ENCODE data around the gene LSR.

DNA sequence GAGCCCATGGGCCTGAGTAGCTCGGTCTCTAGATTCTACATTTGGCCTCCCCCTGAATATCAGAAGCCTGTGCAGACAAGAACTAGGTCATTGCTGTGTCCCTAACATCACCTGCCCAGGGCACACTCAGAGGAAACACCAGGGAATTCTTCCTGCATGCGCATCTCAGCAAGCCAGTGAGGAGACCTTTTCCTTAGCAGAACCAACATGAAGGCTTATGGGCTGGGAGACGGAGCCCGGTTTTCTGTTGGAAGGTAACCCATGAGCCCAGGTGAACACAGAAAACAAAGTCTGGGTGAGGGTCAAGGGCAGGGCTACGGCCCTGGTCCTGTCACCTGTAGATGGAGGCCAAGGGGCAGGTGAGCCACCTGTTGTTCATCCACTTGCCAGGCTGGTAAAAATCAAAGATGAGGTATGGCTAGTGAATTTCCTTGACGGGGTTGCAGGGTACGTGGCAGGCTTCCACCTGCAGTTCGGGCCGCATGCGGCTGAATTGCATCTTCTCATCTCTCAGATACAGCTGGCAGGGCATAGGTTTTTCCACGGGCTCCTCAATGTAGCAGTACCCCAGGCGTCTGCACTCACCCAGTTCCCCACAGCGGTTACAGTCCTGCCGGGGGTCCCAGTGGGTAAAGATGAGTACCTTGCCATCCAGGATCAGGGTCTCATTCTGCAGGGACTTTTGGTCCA, 16.7 kb upstream of the LSR start:
- TF ChIP-seq REST (IDR thresholded peaks at IDR 0.05; ENCODE audit: insufficient read depth in 1 of 2, low read depth in 2 of 2, low read length in 1 of 2) (no peak), POLR2AphosphoS5 (IDR thresholded peaks at IDR 0.05; ENCODE audit: low read depth, low read length) (no peak)
- TF ChIP-seq, protein P1, sequence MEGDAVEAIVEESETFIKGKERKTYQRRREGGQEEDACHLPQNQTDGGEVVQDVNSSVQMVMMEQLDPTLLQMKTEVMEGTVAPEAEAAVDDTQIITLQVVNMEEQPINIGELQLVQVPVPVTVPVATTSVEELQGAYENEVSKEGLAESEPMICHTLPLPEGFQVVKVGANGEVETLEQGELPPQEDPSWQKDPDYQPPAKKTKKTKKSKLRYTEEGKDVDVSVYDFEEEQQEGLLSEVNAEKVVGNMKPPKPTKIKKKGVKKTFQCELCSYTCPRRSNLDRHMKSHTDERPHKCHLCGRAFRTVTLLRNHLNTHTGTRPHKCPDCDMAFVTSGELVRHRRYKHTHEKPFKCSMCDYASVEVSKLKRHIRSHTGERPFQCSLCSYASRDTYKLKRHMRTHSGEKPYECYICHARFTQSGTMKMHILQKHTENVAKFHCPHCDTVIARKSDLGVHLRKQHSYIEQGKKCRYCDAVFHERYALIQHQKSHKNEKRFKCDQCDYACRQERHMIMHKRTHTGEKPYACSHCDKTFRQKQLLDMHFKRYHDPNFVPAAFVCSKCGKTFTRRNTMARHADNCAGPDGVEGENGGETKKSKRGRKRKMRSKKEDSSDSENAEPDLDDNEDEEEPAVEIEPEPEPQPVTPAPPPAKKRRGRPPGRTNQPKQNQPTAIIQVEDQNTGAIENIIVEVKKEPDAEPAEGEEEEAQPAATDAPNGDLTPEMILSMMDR (IDR thresholded peaks at IDR 0.05), result no peak

All from Panc1 (cell line).